Measurements from ENCODE around the gene BCAS1.

Gene BCAS1

GRCh38 chr20:54083459-54083858, 13.1 kb upstream of the BCAS1 start:
- Mint-ChIP-seq H3K27me3 (no peaks in the 10 kb centered on the region), H3K9me3 (no peaks in the 10 kb centered on the region), H3K4me3 (no peak overlapping the region), H3K4me1 (peaks cover 13% of the 10 kb centered on the region), H3K36me3 (ENCODE audit: insufficient read depth) (peaks cover under 1% of the 10 kb centered on the region), H3K27ac (ENCODE audit: low read depth) (no peak overlapping the region)
- ATAC-seq (replicated peaks; ENCODE audit: extremely low read depth, poor library complexity, severe bottlenecking): no peak
- no peak for DNase-seq (ENCODE audit: low spot score in 2 of 2)

DNA sequence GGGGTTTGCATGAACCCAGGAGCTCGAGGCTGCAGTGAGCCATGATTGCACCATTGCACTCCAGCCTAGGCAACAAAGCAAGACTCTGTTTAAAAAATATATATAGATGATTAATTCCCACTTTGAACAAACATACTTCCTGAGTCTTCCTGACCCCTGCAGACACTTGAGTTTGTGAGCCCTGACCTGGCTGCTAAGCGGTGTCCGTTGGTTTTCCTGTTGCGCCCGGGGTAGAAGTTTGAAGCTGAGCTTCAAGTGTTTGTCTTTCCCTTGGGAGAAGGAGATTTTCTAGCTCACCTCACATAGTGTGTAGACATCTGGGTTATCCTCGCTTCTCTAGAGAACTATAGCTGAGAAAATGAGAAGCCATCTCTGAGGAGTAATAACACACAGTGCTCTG, 11.7 kb upstream of the BCAS1 start:
- no peak for ATAC-seq (replicated peaks; ENCODE audit: extremely low read depth, poor library complexity, severe bottlenecking)

DNA sequence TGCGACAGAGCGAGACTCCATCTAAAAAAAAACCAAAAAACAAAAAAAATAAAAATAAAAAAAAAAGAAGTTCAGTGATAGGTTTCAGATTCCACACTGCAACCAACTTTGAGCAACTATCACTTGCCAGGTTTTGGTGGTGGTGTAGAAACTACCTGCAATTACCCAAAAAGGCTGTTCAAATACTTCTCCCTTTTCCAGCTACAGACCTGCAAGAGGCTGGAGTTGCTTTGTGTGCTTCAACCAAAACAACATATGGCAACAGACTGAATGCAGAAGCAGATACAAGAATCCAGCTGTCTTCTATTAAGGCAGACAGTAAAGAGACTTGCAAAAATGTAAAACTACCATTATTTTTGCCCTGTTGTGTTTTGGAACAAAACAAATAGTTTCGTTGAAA, 9.3 kb upstream of the BCAS1 start:
- ATAC-seq (replicated peaks; ENCODE audit: extremely low read depth, poor library complexity, severe bottlenecking) (no peak), DNase-seq (ENCODE audit: low spot score in 2 of 2) (no peak)
- Mint-ChIP-seq H3K36me3 (ENCODE audit: insufficient read depth) (peaks cover 2% of the 10 kb centered on the region), H3K4me1 (peaks cover 30% of the 10 kb centered on the region), H3K9me3 (no peaks in the 10 kb centered on the region), H3K27ac (ENCODE audit: low read depth) (no peak overlapping the region), H3K4me3 (no peak overlapping the region), H3K27me3 (no peaks in the 10 kb centered on the region)

More for the DNA sequence above, 11.7 kb upstream of the BCAS1 start:
- H3K27me3 Mint-ChIP-seq: no peaks in the 10 kb centered on the region
- no peaks in the 10 kb centered on the region for H3K9me3 Mint-ChIP-seq
- no peak overlapping the region for H3K4me3 Mint-ChIP-seq
- DNase-seq (ENCODE audit: low spot score in 2 of 2): no peak
- peaks cover 2% of the 10 kb centered on the region for H3K36me3 Mint-ChIP-seq (ENCODE audit: insufficient read depth)
- H3K4me1 Mint-ChIP-seq: peaks cover 27% of the 10 kb centered on the region
- no peak overlapping the region for H3K27ac Mint-ChIP-seq (ENCODE audit: low read depth)

DNA sequence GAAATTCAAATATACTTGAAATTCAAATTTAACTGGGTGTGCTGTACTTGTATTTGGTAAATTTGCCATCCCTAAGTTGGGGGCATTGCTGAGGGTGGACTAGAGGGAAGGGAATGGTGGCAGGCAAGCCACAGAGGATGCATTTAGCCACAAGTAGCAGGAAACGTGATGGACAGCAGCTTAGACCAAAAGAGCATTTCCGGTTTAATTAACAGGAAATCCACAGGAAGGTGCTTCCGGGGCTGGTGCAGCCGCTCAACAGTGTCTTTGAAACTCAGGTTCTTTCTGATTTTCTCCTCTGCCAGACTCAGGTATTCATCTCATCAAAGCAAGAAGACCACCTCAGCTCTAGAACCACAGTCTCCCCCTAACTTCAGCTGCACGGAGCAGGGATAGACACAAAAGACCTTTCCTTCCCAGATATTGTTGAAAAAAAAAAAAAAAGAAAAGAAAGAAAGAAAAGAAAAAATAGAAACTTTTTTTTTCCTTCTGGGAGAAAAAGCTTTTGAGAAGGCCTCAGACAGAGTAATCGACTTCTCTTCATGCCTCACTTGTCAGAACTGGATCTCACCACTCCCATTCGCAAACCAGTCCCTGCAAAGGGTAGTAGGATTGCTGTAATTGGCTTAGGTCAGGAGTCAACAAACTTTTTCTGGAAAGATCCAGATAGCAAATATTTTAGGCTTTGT, 8.0 kb upstream of the BCAS1 start:
- peak overlapping the region; percentile 70 for H3K4me3 Mint-ChIP-seq
- H3K27ac Mint-ChIP-seq (ENCODE audit: low read depth): peak overlapping the region; percentile 69
- no peaks in the 10 kb centered on the region for H3K9me3 Mint-ChIP-seq
- H3K4me1 Mint-ChIP-seq: peaks cover 30% of the 10 kb centered on the region
- H3K27me3 Mint-ChIP-seq: no peaks in the 10 kb centered on the region
- DNase-seq (ENCODE audit: low spot score in 2 of 2) (no peak), ATAC-seq (replicated peaks; ENCODE audit: extremely low read depth, poor library complexity, severe bottlenecking) (peak; percentile 28)
- peaks cover 2% of the 10 kb centered on the region for H3K36me3 Mint-ChIP-seq (ENCODE audit: insufficient read depth)

- Mint-ChIP-seq H3K27me3 (no peaks in the 10 kb centered on the region), H3K36me3 (ENCODE audit: insufficient read depth) (peaks cover 2% of the 10 kb centered on the region), H3K4me1 (peaks cover 30% of the 10 kb centered on the region), H3K4me3 (no peak overlapping the region), H3K27ac (ENCODE audit: low read depth) (no peak overlapping the region), H3K9me3 (no peaks in the 10 kb centered on the region)
- DNase-seq (ENCODE audit: low spot score in 2 of 2) (no peak), ATAC-seq (replicated peaks; ENCODE audit: extremely low read depth, poor library complexity, severe bottlenecking) (no peak)
These were observed 5.9 kb upstream of the BCAS1 start for GRCh38 chr20:54076259-54076658.

DNA sequence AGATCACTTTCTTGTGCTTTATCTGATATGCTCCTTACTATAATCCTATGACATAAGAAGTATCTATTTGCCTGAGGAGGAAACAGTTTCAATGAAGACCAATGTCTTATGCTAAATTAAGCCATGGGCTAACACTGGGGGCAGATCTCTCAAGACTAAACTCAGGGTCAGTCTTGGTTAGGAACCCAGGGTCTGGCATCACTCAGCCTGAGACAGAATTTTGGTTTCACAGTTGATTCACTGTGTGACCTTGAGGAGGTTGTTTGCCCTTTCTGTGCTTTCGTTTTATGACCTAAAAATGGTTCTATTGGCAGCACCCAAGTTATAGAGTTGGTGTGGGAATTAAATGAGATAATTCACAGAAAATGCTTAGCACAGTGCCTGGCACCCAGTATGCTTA, 4.9 kb upstream of the BCAS1 start:
- Mint-ChIP-seq H3K4me1 (peaks cover 24% of the 10 kb centered on the region), H3K27me3 (no peaks in the 10 kb centered on the region), H3K27ac (ENCODE audit: low read depth) (no peak overlapping the region), H3K36me3 (ENCODE audit: insufficient read depth) (peaks cover 2% of the 10 kb centered on the region), H3K4me3 (no peak overlapping the region), H3K9me3 (no peaks in the 10 kb centered on the region)
- ATAC-seq (replicated peaks; ENCODE audit: extremely low read depth, poor library complexity, severe bottlenecking) (no peak), DNase-seq (ENCODE audit: low spot score in 2 of 2) (no peak)

DNA sequence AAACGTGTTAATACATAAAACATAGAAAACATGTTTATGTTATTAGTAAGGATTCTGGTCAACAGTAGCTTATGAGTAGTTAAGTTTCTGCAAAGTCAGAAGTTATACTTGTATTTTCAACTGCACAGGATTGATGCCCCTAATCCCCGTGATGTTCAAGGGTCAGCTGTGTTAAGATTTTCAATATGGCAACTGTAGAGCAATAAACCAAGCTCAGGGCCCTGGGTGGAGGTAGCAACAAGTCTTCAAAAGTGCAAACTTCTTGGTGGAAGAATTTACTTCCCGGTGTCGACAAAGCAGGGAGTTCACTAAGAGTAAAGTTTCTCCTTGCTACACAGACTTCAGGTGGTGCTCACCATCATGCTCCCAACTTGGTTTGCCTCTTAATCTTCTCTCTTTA, 4.1 kb upstream of the BCAS1 start:
- Mint-ChIP-seq H3K27me3 (no peaks in the 10 kb centered on the region), H3K36me3 (ENCODE audit: insufficient read depth) (peaks cover 2% of the 10 kb centered on the region), H3K4me1 (peaks cover 24% of the 10 kb centered on the region), H3K9me3 (no peaks in the 10 kb centered on the region), H3K27ac (ENCODE audit: low read depth) (no peak overlapping the region), H3K4me3 (no peak overlapping the region)
- no peak for ATAC-seq (replicated peaks; ENCODE audit: extremely low read depth, poor library complexity, severe bottlenecking)
- no peak for DNase-seq (ENCODE audit: low spot score in 2 of 2)

GRCh38 chr20:54073288-54073687, 2.9 kb upstream of the BCAS1 start:
- H3K4me1 Mint-ChIP-seq: peaks cover 14% of the 10 kb centered on the region
- H3K27ac Mint-ChIP-seq (ENCODE audit: low read depth): no peak overlapping the region
- no peaks in the 10 kb centered on the region for H3K27me3 Mint-ChIP-seq
- H3K36me3 Mint-ChIP-seq (ENCODE audit: insufficient read depth): no peaks in the 10 kb centered on the region
- DNase-seq (ENCODE audit: low spot score in 2 of 2) (no peak), ATAC-seq (replicated peaks; ENCODE audit: extremely low read depth, poor library complexity, severe bottlenecking) (no peak)
- H3K9me3 Mint-ChIP-seq: no peaks in the 10 kb centered on the region
- H3K4me3 Mint-ChIP-seq: no peak overlapping the region

GRCh38 chr20:54069501-54069971, 858 bp downstream of the BCAS1 start:
- Mint-ChIP-seq H3K4me1 (peaks cover 3% of the 10 kb centered on the region), H3K27me3 (no peaks in the 10 kb centered on the region), H3K4me3 (no peak overlapping the region), H3K9me3 (no peaks in the 10 kb centered on the region), H3K27ac (ENCODE audit: low read depth) (no peak overlapping the region), H3K36me3 (ENCODE audit: insufficient read depth) (no peaks in the 10 kb centered on the region)
- no peak for DNase-seq (ENCODE audit: low spot score in 2 of 2)
- no peak for ATAC-seq (replicated peaks; ENCODE audit: extremely low read depth, poor library complexity, severe bottlenecking)

- peaks cover 8% of the 10 kb centered on the region for H3K4me1 Mint-ChIP-seq
- H3K4me3 Mint-ChIP-seq: no peak overlapping the region
- H3K27me3 Mint-ChIP-seq: no peaks in the 10 kb centered on the region
- H3K9me3 Mint-ChIP-seq: no peaks in the 10 kb centered on the region
- DNase-seq (ENCODE audit: low spot score in 2 of 2): no peak
- no peaks in the 10 kb centered on the region for H3K36me3 Mint-ChIP-seq (ENCODE audit: insufficient read depth)
- ATAC-seq (replicated peaks; ENCODE audit: extremely low read depth, poor library complexity, severe bottlenecking): no peak
- H3K27ac Mint-ChIP-seq (ENCODE audit: low read depth): no peak overlapping the region
These were observed 1.4 kb downstream of the BCAS1 start for GRCh38 chr20:54068966-54069365.

DNA sequence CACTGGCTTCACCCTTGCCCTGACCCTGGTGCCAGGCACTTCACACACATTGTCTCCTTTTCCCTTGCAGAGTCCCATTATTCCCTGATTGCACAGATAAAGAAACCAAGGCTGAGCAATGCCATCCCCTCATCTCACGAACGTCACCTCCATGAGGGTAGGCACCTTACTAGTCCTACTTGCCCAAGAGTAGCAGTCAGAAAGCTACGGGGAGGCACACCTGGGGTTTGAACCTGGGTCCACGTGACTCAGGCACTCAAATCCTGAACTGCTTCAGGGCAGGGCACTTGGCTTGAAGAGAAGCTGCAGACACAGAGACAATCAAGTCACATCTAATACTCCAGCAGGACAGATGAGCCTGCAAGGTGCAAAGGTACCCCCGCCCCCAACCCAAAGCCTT, 1.9 kb downstream of the BCAS1 start:
- Mint-ChIP-seq H3K4me3 (no peak overlapping the region), H3K36me3 (ENCODE audit: insufficient read depth) (no peaks in the 10 kb centered on the region), H3K27ac (ENCODE audit: low read depth) (no peak overlapping the region), H3K27me3 (no peaks in the 10 kb centered on the region), H3K9me3 (no peaks in the 10 kb centered on the region), H3K4me1 (peaks cover 13% of the 10 kb centered on the region)
- ATAC-seq (replicated peaks; ENCODE audit: extremely low read depth, poor library complexity, severe bottlenecking) (no peak), DNase-seq (ENCODE audit: low spot score in 2 of 2) (no peak)

- no peak overlapping the region for H3K4me3 Mint-ChIP-seq
- no peak overlapping the region for H3K27ac Mint-ChIP-seq (ENCODE audit: low read depth)
- H3K36me3 Mint-ChIP-seq (ENCODE audit: insufficient read depth): no peaks in the 10 kb centered on the region
- H3K4me1 Mint-ChIP-seq: peaks cover 13% of the 10 kb centered on the region
- H3K9me3 Mint-ChIP-seq: no peaks in the 10 kb centered on the region
- ATAC-seq (replicated peaks; ENCODE audit: extremely low read depth, poor library complexity, severe bottlenecking): no peak
- no peak for DNase-seq (ENCODE audit: low spot score in 2 of 2)
- H3K27me3 Mint-ChIP-seq: no peaks in the 10 kb centered on the region
These were observed 2.7 kb downstream of the BCAS1 start for GRCh38 chr20:54067606-54068174.

DNA sequence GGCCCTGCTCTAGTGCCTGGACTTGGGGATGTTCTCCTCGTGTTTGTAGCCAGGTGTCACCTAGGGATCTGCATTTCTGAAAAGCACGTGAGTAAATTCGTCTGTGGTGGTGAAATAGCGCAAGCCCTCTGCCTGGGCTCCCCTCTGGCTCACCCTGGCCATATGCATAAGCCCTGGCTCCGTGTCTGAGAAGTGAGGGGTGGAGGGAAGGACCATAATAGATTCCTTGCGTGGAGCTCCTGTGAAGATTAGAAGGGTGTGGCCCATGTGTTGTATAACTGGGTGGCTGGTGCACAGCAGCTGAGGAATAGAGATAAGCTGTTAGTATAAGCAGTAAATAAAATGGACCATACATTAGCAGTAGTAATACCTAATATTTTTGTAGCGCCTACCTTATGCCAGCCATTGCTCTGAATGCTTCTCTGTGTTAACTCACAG, 4.8 kb downstream of the BCAS1 start:
- H3K4me3 Mint-ChIP-seq: no peak overlapping the region
- H3K27ac Mint-ChIP-seq (ENCODE audit: low read depth): no peak overlapping the region
- no peaks in the 10 kb centered on the region for H3K9me3 Mint-ChIP-seq

More for the DNA sequence above, 4.8 kb downstream of the BCAS1 start:
- H3K36me3 Mint-ChIP-seq (ENCODE audit: insufficient read depth): no peaks in the 10 kb centered on the region
- H3K4me1 Mint-ChIP-seq: peaks cover 13% of the 10 kb centered on the region
- DNase-seq (ENCODE audit: low spot score in 2 of 2) (no peak), ATAC-seq (replicated peaks; ENCODE audit: extremely low read depth, poor library complexity, severe bottlenecking) (no peak)
- H3K27me3 Mint-ChIP-seq: no peaks in the 10 kb centered on the region
